WTC11 (cell line): ENCODE data around the gene NCLN. TPM values are rescaled to one million over a fixed set of nuclear protein-coding genes. Genes with fewer than 3 reads are reported as not detected.

Source experiments
- ATAC-seq: fragments of 200-7000 bp; cut with Tn5 transposase; 2 replicates; pipeline ENCODE4 v1.10.0; 2021; ENCODE audit warnings: mild to moderate bottlenecking, moderate library complexity
- CTCF ChIA-PET: fragments of 300-600 bp; sonication (Branson Sonifier 250); formaldehyde crosslinking; loops from one replicate; lab custom pipeline; 2021; ENCODE audit warnings: antibody characterized with exemption; lab: Charles Lee
- POLR2A ChIA-PET: fragments of 350-600 bp; sonication (Branson Sonifier 250); formaldehyde crosslinking; loops from one replicate; lab custom pipeline; 2021; ENCODE audit warnings: antibody characterized with exemption; lab: Charles Lee
- DNase-seq: peaks from one replicate; pipeline ENCODE4 v3.0.0; 2021; ENCODE audit warnings: low spot score
- H3K27ac Mint-ChIP-seq: 2 replicates; pipeline ENCODE4 v1.8.0; 2021; ENCODE audit warnings: mixed read lengths
- H3K27me3 Mint-ChIP-seq: 2 replicates; pipeline ENCODE4 v1.8.0; 2021; ENCODE audit warnings: low read depth, mild to moderate bottlenecking, moderate library complexity, mixed read lengths
- H3K36me3 Mint-ChIP-seq: 2 replicates; pipeline ENCODE4 v1.8.0; 2021; ENCODE audit warnings: mixed read lengths
- H3K4me1 Mint-ChIP-seq: 2 replicates; pipeline ENCODE4 v1.8.0; 2022; ENCODE audit warnings: mixed read lengths
- H3K4me3 Mint-ChIP-seq: 2 replicates; pipeline ENCODE4 v1.8.0; 2021; ENCODE audit warnings: mild to moderate bottlenecking, moderate library complexity, mixed read lengths
- H3K9me3 Mint-ChIP-seq: 2 replicates; pipeline ENCODE4 v1.8.0; 2021; ENCODE audit warnings: mixed read lengths
- CREM ChIP-seq: sonication (generic); formaldehyde crosslinking; IDR thresholded peaks from 2 replicates; pipeline ENCODE4 v1.8.1; 2022; ENCODE audit warnings: mild to moderate bottlenecking, missing genetic modification reagents, moderate library complexity
- FOXJ3 ChIP-seq: sonication (generic); formaldehyde crosslinking; IDR thresholded peaks from 2 replicates; pipeline ENCODE4 v1.9.0; 2021; ENCODE audit warnings: missing genetic modification reagents, mild to moderate bottlenecking, borderline replicate concordance
- GTF2I ChIP-seq: fragments of 250-450 bp; sonication (Bioruptor Pico); conservative IDR thresholded peaks from 2 replicates; pipeline ENCODE4 v1.4.0; 2021; ENCODE audit warnings: mild to moderate bottlenecking
- HMGA2 ChIP-seq: fragments of 250-450 bp; sonication (Bioruptor Pico); IDR thresholded peaks from 2 replicates; pipeline ENCODE4 v1.4.0; 2021; ENCODE audit warnings: mild to moderate bottlenecking, moderate library complexity
- MXD4 ChIP-seq: fragments of 250-450 bp; sonication (Bioruptor Pico); IDR thresholded peaks from 2 replicates; pipeline ENCODE4 v1.8.0; 2021; ENCODE audit warnings: mild to moderate bottlenecking, moderate library complexity, borderline replicate concordance
- RELA ChIP-seq: sonication (generic); formaldehyde crosslinking; IDR thresholded peaks from 2 replicates; pipeline ENCODE4 v1.8.1; 2022; ENCODE audit warnings: missing genetic modification reagents, mild to moderate bottlenecking, borderline replicate concordance
- SMAD4 ChIP-seq: sonication (generic); formaldehyde crosslinking; IDR thresholded peaks from 2 replicates; pipeline ENCODE4 v1.8.0; 2022; ENCODE audit warnings: mild to moderate bottlenecking, missing genetic modification reagents
- ZNF138 ChIP-seq: sonication (generic); formaldehyde crosslinking; conservative IDR thresholded peaks from 2 replicates; pipeline ENCODE4 v1.8.1; 2022; ENCODE audit warnings: mild to moderate bottlenecking, moderate library complexity, missing genetic modification reagents
- ZNF396 ChIP-seq: fragments of 250-450 bp; sonication (Bioruptor Pico); IDR thresholded peaks from 2 replicates; pipeline ENCODE4 v1.8.0; 2021; ENCODE audit warnings: mild to moderate bottlenecking, moderate library complexity, borderline replicate concordance
- total RNA-seq: library from RNA; stranded (reverse); gene quantifications from 3 replicates; pipeline ENCODE4 v1.2.3, GENCODE V29; 2021
- TF ChIP-seq, protein P1 (sequence below): sonication (generic); formaldehyde crosslinking; IDR thresholded peaks from 2 replicates; pipeline ENCODE4 v1.8.0; 2023; ENCODE audit warnings: missing genetic modification reagents
- TF ChIP-seq, protein P2 (sequence below): sonication (generic); formaldehyde crosslinking; IDR thresholded peaks from 2 replicates; pipeline ENCODE4 v1.8.1; 2022; ENCODE audit warnings: low read depth, mild to moderate bottlenecking, moderate library complexity, missing genetic modification reagents, borderline replicate concordance
- TF ChIP-seq, protein P3 (sequence below): sonication (generic); formaldehyde crosslinking; IDR thresholded peaks from 2 replicates; pipeline ENCODE4 v1.8.0; 2022; ENCODE audit warnings: mild to moderate bottlenecking, missing genetic modification reagents
- TF ChIP-seq, protein P4 (sequence below): sonication (generic); formaldehyde crosslinking; IDR thresholded peaks from 2 replicates; pipeline ENCODE4 v1.8.0; 2023; ENCODE audit warnings: mild to moderate bottlenecking, missing genetic modification reagents
- TF ChIP-seq, protein P5 (sequence below): fragments of 250-450 bp; sonication (Bioruptor Pico); IDR thresholded peaks from 2 replicates; pipeline ENCODE4 v1.9.0; 2021; ENCODE audit warnings: mild to moderate bottlenecking

NCLN gene
- total RNA-seq, 1 experiment from 2014 or later: 113 TPM

DNA sequence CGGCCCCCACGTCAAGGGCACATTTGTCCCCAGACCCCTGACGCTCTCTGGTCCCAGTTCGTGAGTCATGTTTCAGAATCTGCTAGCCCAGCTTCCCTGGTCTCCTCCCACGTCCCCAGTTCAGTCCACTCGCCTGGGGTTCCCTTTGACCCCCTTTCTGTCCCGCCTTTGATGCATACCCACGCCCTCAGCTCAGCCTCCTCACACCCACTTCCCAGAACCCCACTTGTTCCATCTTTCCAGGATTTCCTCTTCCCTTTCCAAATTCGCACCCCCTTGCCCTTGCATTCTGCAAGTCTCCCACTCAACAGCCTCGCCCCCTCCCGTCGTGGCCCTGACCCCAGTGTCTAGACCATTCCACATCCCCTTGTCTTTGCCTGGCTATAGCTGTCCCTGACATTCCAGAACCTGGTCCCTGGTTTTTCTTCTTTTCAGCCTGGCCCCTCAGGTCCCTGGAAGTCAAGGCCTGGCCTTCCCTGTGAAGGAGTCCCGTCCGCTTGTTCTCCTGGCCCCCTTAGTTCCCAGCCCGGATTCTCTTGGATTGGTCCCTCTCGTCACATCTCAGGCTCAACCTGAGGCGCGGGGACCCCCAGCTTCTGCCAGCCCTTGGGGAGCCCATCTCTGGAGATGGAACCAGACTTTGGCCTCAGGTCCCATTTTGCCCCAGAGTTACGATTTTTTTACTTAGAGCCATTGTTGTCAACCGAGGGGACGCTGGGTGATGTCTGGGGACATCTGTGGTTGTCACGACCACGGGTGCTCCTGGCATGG is 1.3 kb downstream of the NCLN start:
- Mint-ChIP-seq H3K27ac (peak overlapping the region; percentile 79), H3K4me3 (peak overlapping the region; percentile 89), H3K9me3 (no peaks in the 10 kb centered on the region), H3K4me1 (peaks cover 20% of the 10 kb centered on the region), H3K36me3 (0 out of 2 replicates have a peak, but pooled peaks cover 2% of the 10 kb centered on the region), H3K27me3 (no peaks in the 10 kb centered on the region)
- POLR2A ChIA-PET: no interaction called here
- DNase-seq: no peak
- CTCF ChIA-PET: interaction anchor here (0.9 to 2.3 kb wide), 3 partner anchors 58 to 236 kb away, joined by 3 to 7 read pairs (median 3); no protein-coding TSS in a partner anchor
- no peak for ATAC-seq
- TF ChIP-seq CREM (CRISPR knock-in tag) (no peak), ZNF396 (CRISPR knock-in tag) (no peak), ZNF138 (no peak), MXD4 (CRISPR knock-in tag) (no peak), GTF2I (CRISPR knock-in tag) (no peak)
- TF ChIP-seq, protein P1, sequence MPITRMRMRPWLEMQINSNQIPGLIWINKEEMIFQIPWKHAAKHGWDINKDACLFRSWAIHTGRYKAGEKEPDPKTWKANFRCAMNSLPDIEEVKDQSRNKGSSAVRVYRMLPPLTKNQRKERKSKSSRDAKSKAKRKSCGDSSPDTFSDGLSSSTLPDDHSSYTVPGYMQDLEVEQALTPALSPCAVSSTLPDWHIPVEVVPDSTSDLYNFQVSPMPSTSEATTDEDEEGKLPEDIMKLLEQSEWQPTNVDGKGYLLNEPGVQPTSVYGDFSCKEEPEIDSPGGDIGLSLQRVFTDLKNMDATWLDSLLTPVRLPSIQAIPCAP (CRISPR knock-in tag): no peak

DNA sequence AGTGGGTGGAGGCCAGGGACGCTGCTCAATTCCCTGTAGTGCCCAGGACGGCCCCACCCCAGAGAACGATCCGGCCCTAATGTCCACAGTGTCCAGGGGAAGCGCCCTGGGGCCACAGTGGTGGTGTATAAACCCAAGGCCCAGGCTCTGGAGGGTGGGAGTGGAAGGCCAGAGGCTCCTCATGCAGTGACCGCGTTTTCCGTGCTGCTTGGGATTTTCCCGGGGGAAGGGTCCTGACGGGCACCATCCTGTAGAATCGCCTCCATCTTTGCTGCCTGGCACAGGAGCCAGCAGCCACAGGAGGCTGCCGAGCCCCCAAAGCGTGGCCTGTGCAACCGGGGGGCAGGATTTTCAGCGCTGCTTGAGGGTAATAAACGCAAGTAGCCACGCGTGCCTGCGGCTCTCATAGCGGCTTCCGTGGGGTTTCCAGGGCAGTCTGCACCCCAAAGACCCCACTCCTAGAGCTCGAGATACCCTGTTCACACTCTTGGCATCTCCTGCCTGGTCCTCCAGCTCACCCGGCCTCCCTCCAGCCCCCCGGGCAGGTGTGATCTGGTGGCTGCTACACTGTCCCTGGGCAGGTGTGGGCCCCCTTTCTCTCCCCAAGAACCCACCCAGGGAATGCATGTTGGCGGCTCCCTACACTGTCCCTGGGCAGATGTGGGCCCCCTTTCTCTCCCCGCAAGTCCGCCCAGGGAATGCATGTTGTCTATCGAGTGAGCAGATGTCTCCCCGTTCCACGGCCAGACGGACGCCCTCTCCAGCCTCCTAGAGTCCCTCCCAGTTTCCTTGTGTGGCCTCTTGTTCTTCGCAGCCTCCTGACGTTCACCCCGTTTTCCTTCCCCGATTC is 2.2 kb downstream of the NCLN start:
- ChIA-PET CTCF (interaction anchor here (2.3 kb wide), 1 partner anchor 59 kb away, joined by 7 read pairs; no protein-coding TSS in a partner anchor), POLR2A (no interaction called here)
- H3K27me3 Mint-ChIP-seq: no peaks in the 10 kb centered on the region
- 0 out of 2 replicates have a peak overlapping the region, but pooled peaks have one; percentile 11 for H3K27ac Mint-ChIP-seq
- peaks cover 20% of the 10 kb centered on the region for H3K4me1 Mint-ChIP-seq
- no peaks in the 10 kb centered on the region for H3K9me3 Mint-ChIP-seq
- peak overlapping the region; percentile 89 for H3K4me3 Mint-ChIP-seq
- DNase-seq: no peak
- no peak for ATAC-seq
- H3K36me3 Mint-ChIP-seq: 0 out of 2 replicates have a peak, but pooled peaks cover 2% of the 10 kb centered on the region
- TF ChIP-seq RELA (CRISPR knock-in tag) (no peak), HMGA2 (CRISPR knock-in tag) (no peak), FOXJ3 (CRISPR knock-in tag) (no peak), CREM (CRISPR knock-in tag) (no peak), SMAD4 (CRISPR knock-in tag) (no peak)
- TF ChIP-seq, protein P2, sequence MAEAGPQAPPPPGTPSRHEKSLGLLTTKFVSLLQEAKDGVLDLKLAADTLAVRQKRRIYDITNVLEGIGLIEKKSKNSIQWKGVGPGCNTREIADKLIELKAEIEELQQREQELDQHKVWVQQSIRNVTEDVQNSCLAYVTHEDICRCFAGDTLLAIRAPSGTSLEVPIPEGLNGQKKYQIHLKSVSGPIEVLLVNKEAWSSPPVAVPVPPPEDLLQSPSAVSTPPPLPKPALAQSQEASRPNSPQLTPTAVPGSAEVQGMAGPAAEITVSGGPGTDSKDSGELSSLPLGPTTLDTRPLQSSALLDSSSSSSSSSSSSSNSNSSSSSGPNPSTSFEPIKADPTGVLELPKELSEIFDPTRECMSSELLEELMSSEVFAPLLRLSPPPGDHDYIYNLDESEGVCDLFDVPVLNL (CRISPR knock-in tag): no peak
- TF ChIP-seq, protein P3, sequence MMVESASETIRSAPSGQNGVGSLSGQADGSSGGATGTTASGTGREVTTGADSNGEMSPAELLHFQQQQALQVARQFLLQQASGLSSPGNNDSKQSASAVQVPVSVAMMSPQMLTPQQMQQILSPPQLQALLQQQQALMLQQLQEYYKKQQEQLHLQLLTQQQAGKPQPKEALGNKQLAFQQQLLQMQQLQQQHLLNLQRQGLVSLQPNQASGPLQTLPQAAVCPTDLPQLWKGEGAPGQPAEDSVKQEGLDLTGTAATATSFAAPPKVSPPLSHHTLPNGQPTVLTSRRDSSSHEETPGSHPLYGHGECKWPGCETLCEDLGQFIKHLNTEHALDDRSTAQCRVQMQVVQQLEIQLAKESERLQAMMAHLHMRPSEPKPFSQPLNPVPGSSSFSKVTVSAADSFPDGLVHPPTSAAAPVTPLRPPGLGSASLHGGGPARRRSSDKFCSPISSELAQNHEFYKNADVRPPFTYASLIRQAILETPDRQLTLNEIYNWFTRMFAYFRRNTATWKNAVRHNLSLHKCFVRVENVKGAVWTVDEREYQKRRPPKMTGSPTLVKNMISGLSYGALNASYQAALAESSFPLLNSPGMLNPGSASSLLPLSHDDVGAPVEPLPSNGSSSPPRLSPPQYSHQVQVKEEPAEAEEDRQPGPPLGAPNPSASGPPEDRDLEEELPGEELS (CRISPR knock-in tag): no peak
- TF ChIP-seq, protein P4, sequence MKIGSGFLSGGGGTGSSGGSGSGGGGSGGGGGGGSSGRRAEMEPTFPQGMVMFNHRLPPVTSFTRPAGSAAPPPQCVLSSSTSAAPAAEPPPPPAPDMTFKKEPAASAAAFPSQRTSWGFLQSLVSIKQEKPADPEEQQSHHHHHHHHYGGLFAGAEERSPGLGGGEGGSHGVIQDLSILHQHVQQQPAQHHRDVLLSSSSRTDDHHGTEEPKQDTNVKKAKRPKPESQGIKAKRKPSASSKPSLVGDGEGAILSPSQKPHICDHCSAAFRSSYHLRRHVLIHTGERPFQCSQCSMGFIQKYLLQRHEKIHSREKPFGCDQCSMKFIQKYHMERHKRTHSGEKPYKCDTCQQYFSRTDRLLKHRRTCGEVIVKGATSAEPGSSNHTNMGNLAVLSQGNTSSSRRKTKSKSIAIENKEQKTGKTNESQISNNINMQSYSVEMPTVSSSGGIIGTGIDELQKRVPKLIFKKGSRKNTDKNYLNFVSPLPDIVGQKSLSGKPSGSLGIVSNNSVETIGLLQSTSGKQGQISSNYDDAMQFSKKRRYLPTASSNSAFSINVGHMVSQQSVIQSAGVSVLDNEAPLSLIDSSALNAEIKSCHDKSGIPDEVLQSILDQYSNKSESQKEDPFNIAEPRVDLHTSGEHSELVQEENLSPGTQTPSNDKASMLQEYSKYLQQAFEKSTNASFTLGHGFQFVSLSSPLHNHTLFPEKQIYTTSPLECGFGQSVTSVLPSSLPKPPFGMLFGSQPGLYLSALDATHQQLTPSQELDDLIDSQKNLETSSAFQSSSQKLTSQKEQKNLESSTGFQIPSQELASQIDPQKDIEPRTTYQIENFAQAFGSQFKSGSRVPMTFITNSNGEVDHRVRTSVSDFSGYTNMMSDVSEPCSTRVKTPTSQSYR (CRISPR knock-in tag): no peak
- TF ChIP-seq, protein P5, sequence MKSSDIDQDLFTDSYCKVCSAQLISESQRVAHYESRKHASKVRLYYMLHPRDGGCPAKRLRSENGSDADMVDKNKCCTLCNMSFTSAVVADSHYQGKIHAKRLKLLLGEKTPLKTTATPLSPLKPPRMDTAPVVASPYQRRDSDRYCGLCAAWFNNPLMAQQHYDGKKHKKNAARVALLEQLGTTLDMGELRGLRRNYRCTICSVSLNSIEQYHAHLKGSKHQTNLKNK (CRISPR knock-in tag): no peak
